GM23248 (cell line): Measurements from ENCODE around the gene USP31. TPM values are rescaled to one million over a fixed set of nuclear protein-coding genes. Genes with fewer than 3 reads are reported as not detected.

Experiments used
- DNase-seq: peaks from one replicate; pipeline ENCODE4 v3.0.0-alpha.2; 2015
- H2AFZ ChIP-seq: fragments of 200-600 bp; sonication (generic); 2 replicates; pipeline ENCODE4 v1.6.1; 2016; ENCODE audit warnings: antibody characterized with exemption
- H3F3A ChIP-seq: fragments of 200-600 bp; sonication (generic); 2 replicates; pipeline ENCODE4 v1.6.1; 2016; ENCODE audit warnings: mild to moderate bottlenecking, antibody characterized with exemption, mixed run types; ENCODE audit not compliant: insufficient read depth
- H3K27ac ChIP-seq: fragments of 200-600 bp; sonication (generic); 2 replicates; pipeline ENCODE4 v1.5.1; 2016; ENCODE audit warnings: mild to moderate bottlenecking
- H3K27me3 ChIP-seq: fragments of 200-600 bp; sonication (generic); replicated peaks from 2 replicates; pipeline ENCODE4 v1.6.1; 2016; ENCODE audit warnings: mild to moderate bottlenecking; ENCODE audit not compliant: insufficient read depth
- H3K36me3 ChIP-seq: fragments of 200-600 bp; sonication (generic); 2 replicates; pipeline ENCODE4 v1.6.1; 2016; ENCODE audit warnings: low read depth, mild to moderate bottlenecking
- H3K4me1 ChIP-seq: fragments of 200-600 bp; sonication (generic); 2 replicates; pipeline ENCODE4 v1.6.1; 2016; ENCODE audit warnings: mild to moderate bottlenecking; ENCODE audit not compliant: insufficient read depth
- H3K4me2 ChIP-seq: fragments of 200-600 bp; sonication (generic); one replicate; pipeline ENCODE4 v1.6.1; 2016; ENCODE audit warnings: mild to moderate bottlenecking; ENCODE audit not compliant: unreplicated experiment
- H3K4me3 ChIP-seq: fragments of 200-600 bp; sonication (generic); 2 replicates; pipeline ENCODE4 v1.5.1; 2016; ENCODE audit warnings: mild to moderate bottlenecking
- H3K79me2 ChIP-seq: fragments of 200-600 bp; sonication (generic); 2 replicates; pipeline ENCODE4 v1.6.1; 2016; ENCODE audit warnings: mild to moderate bottlenecking; ENCODE audit not compliant: insufficient read depth
- H3K9ac ChIP-seq: fragments of 200-600 bp; sonication (generic); 2 replicates; pipeline ENCODE4 v1.6.1; 2016; ENCODE audit warnings: mild to moderate bottlenecking
- H3K9me2 ChIP-seq: fragments of 200-600 bp; sonication (generic); 2 replicates; pipeline ENCODE4 v1.6.1; 2016; ENCODE audit warnings: mixed run types, mild to moderate bottlenecking, moderate library complexity; ENCODE audit not compliant: insufficient read depth
- H3K9me3 ChIP-seq: fragments of 200-600 bp; sonication (generic); one replicate; pipeline ENCODE4 v1.6.1; 2017; ENCODE audit warnings: low read depth
- H4K20me1 ChIP-seq: fragments of 200-600 bp; sonication (generic); 2 replicates; pipeline ENCODE4 v1.6.0; 2016; ENCODE audit not compliant: insufficient read depth
- EZH2 ChIP-seq: fragments of 200-600 bp; sonication (generic); IDR thresholded peaks from 2 replicates; pipeline ENCODE4 v1.6.1; 2018; ENCODE audit warnings: antibody characterized with exemption, mild to moderate bottlenecking; ENCODE audit not compliant: insufficient read depth, poor library complexity, severe bottlenecking
- EZH2phosphoT487 ChIP-seq: fragments of 200-600 bp; sonication (generic); IDR thresholded peaks from 2 replicates; pipeline ENCODE4 v1.6.1; 2018; ENCODE audit warnings: antibody characterized with exemption, moderate library complexity, mild to moderate bottlenecking, low read depth; ENCODE audit not compliant: insufficient read depth
- WGBS, 2 experiments: methylation state at CpG; one replicate each; pipeline ENCODE4 v1.1.6; 2015 to 2017; ENCODE audit warnings: low lambda C conversion rate in 2 of 2, low coverage in 1 of 2; ENCODE audit errors: missing lambda C conversion rate in 2 of 2; 5-methylcytosine and 5-hydroxymethylcytosine counted together
- in situ Hi-C: fragments of 300-500 bp; cut with MboI; formaldehyde crosslinking; loops from 2 replicates; pipeline ENCODE4 v1.15.0; 2020
- polyA plus RNA-seq: library from polyadenylated mRNA; unstranded; fragments of >200 nt; fragmentation: Nextera tagmentation; extraction: Ambion mirVana; gene quantifications from 2 replicates; pipeline ENCODE4 v1.2.1, GENCODE V29; 2016
- total RNA-seq: library from RNA; depleted of rRNA; stranded (reverse); fragments of >200 nt; shearing (Covaris generic); gene quantifications from 2 replicates; pipeline ENCODE4 v1.2.3, GENCODE V29; 2014

The USP31 gene
- total and polyA plus RNA-seq, 2 experiments from 2014 or later = 0.88 to 6.6 TPM

- no peaks in the 10 kb centered on the region for H3K9me2 ChIP-seq
- H3K4me1 ChIP-seq = no peaks in the 10 kb centered on the region
- H3K27me3 ChIP-seq = peaks cover 4% of the 10 kb centered on the region; the same call in 1 of the 2 replicates
- H3K79me2 ChIP-seq = no peaks in the 10 kb centered on the region
- TF ChIP-seq EZH2 (no peak), EZH2phosphoT487 (no peak)
- no peaks in the 10 kb centered on the region for H3F3A ChIP-seq
- no peak overlapping the region for H3K4me3 ChIP-seq
- no peak overlapping the region for H3K9ac ChIP-seq
- no peak overlapping the region for H3K4me2 ChIP-seq
- WGBS, 2 experiments = 57 to 65% methylated on average over 13 of the region's 13 CpGs
- no peaks in the 10 kb centered on the region for H4K20me1 ChIP-seq
- DNase-seq = no peak
- no peak overlapping the region for H2AFZ ChIP-seq
- H3K36me3 ChIP-seq = no peaks in the 10 kb centered on the region
- H3K9me3 ChIP-seq = no peaks in the 10 kb centered on the region
- in situ Hi-C loops = no loop called here
- no peak overlapping the region for H3K27ac ChIP-seq
These were observed 97.0 kb downstream of the USP31 start for GRCh38 chr16:23052221-23052620.

- H3K9me3 ChIP-seq = no peaks in the 10 kb centered on the region
- no peak for TF ChIP-seq EZH2phosphoT487
- TF ChIP-seq EZH2 = no peak
- DNase-seq = no peak
- no peaks in the 10 kb centered on the region for H3F3A ChIP-seq
- no peak overlapping the region for H3K4me3 ChIP-seq
- H3K9ac ChIP-seq = no peak overlapping the region
- no peaks in the 10 kb centered on the region for H3K9me2 ChIP-seq
- H3K36me3 ChIP-seq = no peaks in the 10 kb centered on the region
- 42 to 50% methylated on average over 8 of the region's 8 CpGs for WGBS, 2 experiments
- H3K4me1 ChIP-seq = no peaks in the 10 kb centered on the region
- in situ Hi-C loops = no loop called here
- H3K79me2 ChIP-seq = no peaks in the 10 kb centered on the region
- no peak overlapping the region for H3K4me2 ChIP-seq
- peaks cover 2% of the 10 kb centered on the region; the same call in 1 of the 2 replicates for H3K27me3 ChIP-seq
- H4K20me1 ChIP-seq = no peaks in the 10 kb centered on the region
- H2AFZ ChIP-seq = no peak overlapping the region
- H3K27ac ChIP-seq = no peak overlapping the region
These were observed 97.7 kb downstream of the USP31 start for GRCh38 chr16:23051587-23051986.

- in situ Hi-C loops = no loop called here
- DNase-seq = no peak
- TF ChIP-seq EZH2phosphoT487 (no peak), EZH2 (no peak)
- Histone ChIP-seq H3F3A (no peaks in the 10 kb centered on the region), H3K4me2 (no peak overlapping the region), H3K27ac (no peak overlapping the region), H3K4me1 (no peaks in the 10 kb centered on the region), H3K36me3 (no peaks in the 10 kb centered on the region), H3K79me2 (no peaks in the 10 kb centered on the region), H3K4me3 (no peak overlapping the region), H3K9me2 (no peaks in the 10 kb centered on the region), H3K27me3 (peaks cover 6% of the 10 kb centered on the region; the same call in 1 of the 2 replicates), H4K20me1 (no peaks in the 10 kb centered on the region), H3K9me3 (no peaks in the 10 kb centered on the region), H2AFZ (no peak overlapping the region), H3K9ac (no peak overlapping the region)
- 33 to 36% methylated on average over 5 of the region's 5 CpGs for WGBS, 2 experiments
These were observed 101.1 kb downstream of the USP31 start for GRCh38 chr16:23048164-23048563.

- no peak for TF ChIP-seq EZH2
- TF ChIP-seq EZH2phosphoT487 = no peak
- Histone ChIP-seq H3K27ac (no peak overlapping the region), H3K36me3 (no peaks in the 10 kb centered on the region), H3K79me2 (no peaks in the 10 kb centered on the region), H3K4me3 (no peak overlapping the region), H3K27me3 (peaks cover 6% of the 10 kb centered on the region; the same call in 1 of the 2 replicates), H3K9me2 (no peaks in the 10 kb centered on the region), H3K9me3 (no peaks in the 10 kb centered on the region), H4K20me1 (no peaks in the 10 kb centered on the region), H3K4me2 (no peak overlapping the region), H3F3A (no peaks in the 10 kb centered on the region), H2AFZ (no peak overlapping the region), H3K4me1 (no peaks in the 10 kb centered on the region), H3K9ac (no peak overlapping the region)
- WGBS, 2 experiments = 5 to 7% methylated on average over 1 of the region's 1 CpG
- DNase-seq = no peak
- in situ Hi-C loops = no loop called here
These were observed 104.2 kb downstream of the USP31 start for GRCh38 chr16:23045025-23045424.

- Histone ChIP-seq H2AFZ (no peak overlapping the region), H3K4me2 (no peak overlapping the region), H3F3A (no peaks in the 10 kb centered on the region), H3K9me2 (no peaks in the 10 kb centered on the region), H4K20me1 (no peaks in the 10 kb centered on the region), H3K9ac (no peak overlapping the region), H3K27ac (no peak overlapping the region), H3K36me3 (no peaks in the 10 kb centered on the region), H3K27me3 (no peaks in the 10 kb centered on the region), H3K79me2 (no peaks in the 10 kb centered on the region), H3K4me1 (no peaks in the 10 kb centered on the region), H3K9me3 (no peaks in the 10 kb centered on the region), H3K4me3 (no peak overlapping the region)
- TF ChIP-seq EZH2 (no peak), EZH2phosphoT487 (no peak)
- in situ Hi-C loops = no loop called here
- 52 to 56% methylated on average over 4 of the region's 4 CpGs for WGBS, 2 experiments
- no peak for DNase-seq
These were observed 109.0 kb downstream of the USP31 start for GRCh38 chr16:23040246-23040645.
